GM23248 (cell line): Measurements from ENCODE around the gene SGK1. TPM values are rescaled to one million over a fixed set of nuclear protein-coding genes. Genes with fewer than 3 reads are reported as not detected.

Experiments used
- DNase-seq: peaks from one replicate; pipeline ENCODE4 v3.0.0-alpha.2; 2015
- H2AFZ ChIP-seq: fragments of 200-600 bp; sonication (generic); 2 replicates; pipeline ENCODE4 v1.6.1; 2016; ENCODE audit warnings: antibody characterized with exemption
- H3F3A ChIP-seq: fragments of 200-600 bp; sonication (generic); 2 replicates; pipeline ENCODE4 v1.6.1; 2016; ENCODE audit warnings: mild to moderate bottlenecking, antibody characterized with exemption, mixed run types; ENCODE audit not compliant: insufficient read depth
- H3K27ac ChIP-seq: fragments of 200-600 bp; sonication (generic); 2 replicates; pipeline ENCODE4 v1.5.1; 2016; ENCODE audit warnings: mild to moderate bottlenecking
- H3K27me3 ChIP-seq: fragments of 200-600 bp; sonication (generic); replicated peaks from 2 replicates; pipeline ENCODE4 v1.6.1; 2016; ENCODE audit warnings: mild to moderate bottlenecking; ENCODE audit not compliant: insufficient read depth
- H3K36me3 ChIP-seq: fragments of 200-600 bp; sonication (generic); 2 replicates; pipeline ENCODE4 v1.6.1; 2016; ENCODE audit warnings: low read depth, mild to moderate bottlenecking
- H3K4me1 ChIP-seq: fragments of 200-600 bp; sonication (generic); 2 replicates; pipeline ENCODE4 v1.6.1; 2016; ENCODE audit warnings: mild to moderate bottlenecking; ENCODE audit not compliant: insufficient read depth
- H3K4me2 ChIP-seq: fragments of 200-600 bp; sonication (generic); one replicate; pipeline ENCODE4 v1.6.1; 2016; ENCODE audit warnings: mild to moderate bottlenecking; ENCODE audit not compliant: unreplicated experiment
- H3K4me3 ChIP-seq: fragments of 200-600 bp; sonication (generic); 2 replicates; pipeline ENCODE4 v1.5.1; 2016; ENCODE audit warnings: mild to moderate bottlenecking
- H3K79me2 ChIP-seq: fragments of 200-600 bp; sonication (generic); 2 replicates; pipeline ENCODE4 v1.6.1; 2016; ENCODE audit warnings: mild to moderate bottlenecking; ENCODE audit not compliant: insufficient read depth
- H3K9ac ChIP-seq: fragments of 200-600 bp; sonication (generic); 2 replicates; pipeline ENCODE4 v1.6.1; 2016; ENCODE audit warnings: mild to moderate bottlenecking
- H3K9me2 ChIP-seq: fragments of 200-600 bp; sonication (generic); 2 replicates; pipeline ENCODE4 v1.6.1; 2016; ENCODE audit warnings: mixed run types, mild to moderate bottlenecking, moderate library complexity; ENCODE audit not compliant: insufficient read depth
- H3K9me3 ChIP-seq: fragments of 200-600 bp; sonication (generic); one replicate; pipeline ENCODE4 v1.6.1; 2017; ENCODE audit warnings: low read depth
- H4K20me1 ChIP-seq: fragments of 200-600 bp; sonication (generic); 2 replicates; pipeline ENCODE4 v1.6.0; 2016; ENCODE audit not compliant: insufficient read depth
- EZH2 ChIP-seq: fragments of 200-600 bp; sonication (generic); IDR thresholded peaks from 2 replicates; pipeline ENCODE4 v1.6.1; 2018; ENCODE audit warnings: antibody characterized with exemption, mild to moderate bottlenecking; ENCODE audit not compliant: insufficient read depth, poor library complexity, severe bottlenecking
- EZH2phosphoT487 ChIP-seq: fragments of 200-600 bp; sonication (generic); IDR thresholded peaks from 2 replicates; pipeline ENCODE4 v1.6.1; 2018; ENCODE audit warnings: antibody characterized with exemption, moderate library complexity, mild to moderate bottlenecking, low read depth; ENCODE audit not compliant: insufficient read depth
- WGBS, 2 experiments: methylation state at CpG; one replicate each; pipeline ENCODE4 v1.1.6; 2015 to 2017; ENCODE audit warnings: low lambda C conversion rate in 2 of 2, low coverage in 1 of 2; ENCODE audit errors: missing lambda C conversion rate in 2 of 2; 5-methylcytosine and 5-hydroxymethylcytosine counted together
- in situ Hi-C: fragments of 300-500 bp; cut with MboI; formaldehyde crosslinking; loops from 2 replicates; pipeline ENCODE4 v1.15.0; 2020
- polyA plus RNA-seq: library from polyadenylated mRNA; unstranded; fragments of >200 nt; fragmentation: Nextera tagmentation; extraction: Ambion mirVana; gene quantifications from 2 replicates; pipeline ENCODE4 v1.2.1, GENCODE V29; 2016
- total RNA-seq: library from RNA; depleted of rRNA; stranded (reverse); fragments of >200 nt; shearing (Covaris generic); gene quantifications from 2 replicates; pipeline ENCODE4 v1.2.3, GENCODE V29; 2014

Gene SGK1
- total and polyA plus RNA-seq, 2 experiments from 2014 or later = 134 to 228 TPM

- DNase-seq = no peak
- Histone ChIP-seq H4K20me1 (no peaks in the 10 kb centered on the region), H3K4me1 (no peaks in the 10 kb centered on the region), H3K4me2 (no peak overlapping the region), H3K9me2 (no peaks in the 10 kb centered on the region), H3K36me3 (no peaks in the 10 kb centered on the region), H3K9ac (no peak overlapping the region), H3K27ac (no peak overlapping the region), H3K79me2 (no peaks in the 10 kb centered on the region), H3K4me3 (no peak overlapping the region), H3K27me3 (no peaks in the 10 kb centered on the region), H2AFZ (no peak overlapping the region), H3F3A (no peaks in the 10 kb centered on the region), H3K9me3 (no peaks in the 10 kb centered on the region)
- in situ Hi-C loops = no loop called here
- no peak for TF ChIP-seq EZH2phosphoT487
- no peak for TF ChIP-seq EZH2
- 45 to 56% methylated on average over 4 of the region's 4 CpGs for WGBS, 2 experiments
These were observed 6.9 kb upstream of the SGK1 start for GRCh38 chr6:134324766-134325165.

DNA sequence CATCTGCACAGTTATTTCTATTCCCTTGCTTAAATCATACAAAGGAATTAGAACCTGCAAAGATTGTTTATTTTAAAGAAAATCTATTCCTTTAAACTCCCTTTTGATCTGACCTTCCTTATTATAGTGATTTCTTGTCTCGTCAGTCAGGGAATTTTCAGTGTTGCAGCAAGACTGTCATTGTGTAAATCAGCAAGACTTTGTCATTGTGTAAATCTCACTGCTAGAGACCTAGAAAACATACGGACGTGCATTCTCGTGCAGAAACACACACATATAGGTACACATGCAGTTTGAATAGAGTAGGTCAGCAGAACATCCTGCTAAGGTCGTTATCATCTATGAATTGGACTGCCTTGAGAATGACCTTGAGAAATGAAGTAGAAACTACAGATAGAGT, 6.2 kb upstream of the SGK1 start:
- H3K79me2 ChIP-seq = no peaks in the 10 kb centered on the region
- no peak overlapping the region for H3K4me2 ChIP-seq
- H3K9me3 ChIP-seq = no peaks in the 10 kb centered on the region
- no peak overlapping the region for H3K4me3 ChIP-seq
- H3K9me2 ChIP-seq = no peaks in the 10 kb centered on the region
- no peak for TF ChIP-seq EZH2
- no peak for TF ChIP-seq EZH2phosphoT487
- no peak overlapping the region for H3K27ac ChIP-seq
- H3K36me3 ChIP-seq = no peaks in the 10 kb centered on the region
- in situ Hi-C loops = no loop called here
- no peaks in the 10 kb centered on the region for H4K20me1 ChIP-seq
- H2AFZ ChIP-seq = no peak overlapping the region
- DNase-seq = no peak
- no peaks in the 10 kb centered on the region for H3K27me3 ChIP-seq
- H3F3A ChIP-seq = no peaks in the 10 kb centered on the region
- WGBS, 2 experiments = 68 to 73% methylated on average over 5 of the region's 5 CpGs
- no peaks in the 10 kb centered on the region for H3K4me1 ChIP-seq
- no peak overlapping the region for H3K9ac ChIP-seq

GRCh38 chr6:134323698-134324097, 5.8 kb upstream of the SGK1 start:
- Histone ChIP-seq H3K9me2 (no peaks in the 10 kb centered on the region), H3K4me3 (no peak overlapping the region), H3K79me2 (no peaks in the 10 kb centered on the region), H3K27me3 (no peaks in the 10 kb centered on the region), H3F3A (no peaks in the 10 kb centered on the region), H3K4me2 (no peak overlapping the region), H3K9me3 (no peaks in the 10 kb centered on the region), H3K4me1 (no peaks in the 10 kb centered on the region), H4K20me1 (no peaks in the 10 kb centered on the region), H3K27ac (no peak overlapping the region), H2AFZ (no peak overlapping the region), H3K36me3 (no peaks in the 10 kb centered on the region), H3K9ac (no peak overlapping the region)
- TF ChIP-seq EZH2phosphoT487 (no peak), EZH2 (no peak)
- in situ Hi-C loops = no loop called here
- DNase-seq = no peak
- 99 to 100% methylated on average over 2 of the region's 2 CpGs for WGBS, 2 experiments

GRCh38 chr6:134323294-134323693, 5.4 kb upstream of the SGK1 start:
- no peaks in the 10 kb centered on the region for H4K20me1 ChIP-seq
- in situ Hi-C loops = no loop called here
- TF ChIP-seq EZH2 (no peak), EZH2phosphoT487 (no peak)
- no peak overlapping the region for H2AFZ ChIP-seq
- H3K9ac ChIP-seq = no peak overlapping the region
- H3K27me3 ChIP-seq = no peaks in the 10 kb centered on the region
- no peaks in the 10 kb centered on the region for H3K9me3 ChIP-seq
- H3K4me2 ChIP-seq = no peak overlapping the region
- no peak overlapping the region for H3K27ac ChIP-seq
- H3K4me3 ChIP-seq = no peak overlapping the region
- DNase-seq = no peak
- H3F3A ChIP-seq = no peaks in the 10 kb centered on the region
- no peaks in the 10 kb centered on the region for H3K36me3 ChIP-seq
- no peaks in the 10 kb centered on the region for H3K79me2 ChIP-seq
- 89 to 100% methylated on average over 1 of the region's 1 CpG for WGBS, 2 experiments
- H3K9me2 ChIP-seq = no peaks in the 10 kb centered on the region
- no peaks in the 10 kb centered on the region for H3K4me1 ChIP-seq

DNA sequence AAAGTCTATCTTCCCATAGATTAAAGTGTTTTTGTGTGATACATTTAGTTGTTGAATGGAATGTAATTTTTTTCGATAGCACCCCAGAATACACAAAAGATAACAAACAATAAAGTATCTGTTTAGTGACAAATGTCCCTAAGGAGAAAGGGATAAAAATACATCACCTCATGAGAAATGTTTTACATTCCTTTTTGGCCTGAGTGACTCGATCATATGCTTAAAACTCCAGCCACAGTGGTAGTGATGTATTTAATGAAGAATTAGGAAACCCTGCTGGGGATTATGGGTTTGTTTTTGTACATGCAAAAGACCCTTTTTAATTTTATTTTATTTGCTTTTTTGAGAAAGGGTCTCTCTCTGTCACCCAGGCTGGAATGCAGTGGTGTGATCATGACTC, 4.3 kb upstream of the SGK1 start:
- in situ Hi-C loops = no loop called here
- Histone ChIP-seq H4K20me1 (no peaks in the 10 kb centered on the region), H3K4me1 (no peaks in the 10 kb centered on the region), H3K9me3 (no peaks in the 10 kb centered on the region), H3K4me3 (no peak overlapping the region), H3K9ac (no peak overlapping the region), H3K36me3 (no peaks in the 10 kb centered on the region), H3F3A (no peaks in the 10 kb centered on the region), H3K27me3 (no peaks in the 10 kb centered on the region), H3K4me2 (no peak overlapping the region), H3K79me2 (no peaks in the 10 kb centered on the region), H3K27ac (no peak overlapping the region), H2AFZ (no peak overlapping the region), H3K9me2 (no peaks in the 10 kb centered on the region)
- DNase-seq = peak; percentile 9
- no peak for TF ChIP-seq EZH2phosphoT487
- WGBS, 2 experiments = 62 to 64% methylated on average over 2 of the region's 2 CpGs
